NB4 (cell line): Measurements from ENCODE around the gene RABL6.

Experiments
- POLR2A ChIP-seq: IDR thresholded peaks from 2 replicates; pipeline ENCODE4 v1.6.1; 2011; ENCODE audit warnings: mild to moderate bottlenecking; ENCODE audit not compliant: insufficient read length; ENCODE audit errors: extremely low read depth
- TF ChIP-seq, protein P1 (sequence below): IDR thresholded peaks from one replicate; pipeline ENCODE4 v1.5.1; 2012; ENCODE audit warnings: low read depth, low read length

DNA sequence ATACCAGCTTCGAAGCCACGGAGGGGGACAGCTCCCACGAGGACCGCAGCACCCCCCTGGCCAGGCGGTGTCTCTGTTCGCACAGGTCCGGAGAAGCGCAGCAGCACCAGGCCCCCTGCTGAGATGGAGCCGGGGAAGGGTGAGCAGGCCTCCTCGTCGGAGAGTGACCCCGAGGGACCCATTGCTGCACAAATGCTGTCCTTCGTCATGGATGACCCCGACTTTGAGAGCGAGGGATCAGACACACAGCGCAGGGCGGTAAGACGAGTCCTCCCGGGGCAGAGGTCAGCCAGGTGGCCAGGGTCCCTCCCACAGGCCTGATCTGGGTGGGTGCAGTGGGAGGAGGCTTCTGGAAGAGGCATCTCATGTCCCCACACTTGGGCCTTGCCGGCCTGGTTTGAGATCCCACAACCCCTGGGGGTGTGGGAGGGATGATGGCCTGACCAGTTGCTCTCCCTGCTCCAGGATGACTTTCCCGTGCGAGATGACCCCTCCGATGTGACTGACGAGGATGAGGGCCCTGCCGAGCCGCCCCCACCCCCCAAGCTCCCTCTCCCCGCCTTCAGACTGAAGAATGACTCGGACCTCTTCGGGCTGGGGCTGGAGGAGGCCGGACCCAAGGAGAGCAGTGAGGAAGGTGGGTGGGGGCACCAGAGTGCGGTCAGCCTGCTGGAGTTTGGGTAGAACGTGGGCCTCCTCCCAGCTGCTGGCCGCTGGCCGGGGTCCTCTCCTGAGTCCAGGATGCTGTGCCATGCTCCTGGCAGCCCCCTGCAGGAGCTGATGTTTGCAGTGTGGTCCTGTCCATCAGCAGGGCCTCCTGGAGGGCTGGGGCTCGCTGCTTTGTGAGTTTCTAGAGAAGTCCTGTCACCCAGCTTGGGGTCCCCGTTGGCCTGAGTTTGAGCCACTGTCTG is 31.7 kb downstream of the RABL6 start:
- TF ChIP-seq, protein P1, sequence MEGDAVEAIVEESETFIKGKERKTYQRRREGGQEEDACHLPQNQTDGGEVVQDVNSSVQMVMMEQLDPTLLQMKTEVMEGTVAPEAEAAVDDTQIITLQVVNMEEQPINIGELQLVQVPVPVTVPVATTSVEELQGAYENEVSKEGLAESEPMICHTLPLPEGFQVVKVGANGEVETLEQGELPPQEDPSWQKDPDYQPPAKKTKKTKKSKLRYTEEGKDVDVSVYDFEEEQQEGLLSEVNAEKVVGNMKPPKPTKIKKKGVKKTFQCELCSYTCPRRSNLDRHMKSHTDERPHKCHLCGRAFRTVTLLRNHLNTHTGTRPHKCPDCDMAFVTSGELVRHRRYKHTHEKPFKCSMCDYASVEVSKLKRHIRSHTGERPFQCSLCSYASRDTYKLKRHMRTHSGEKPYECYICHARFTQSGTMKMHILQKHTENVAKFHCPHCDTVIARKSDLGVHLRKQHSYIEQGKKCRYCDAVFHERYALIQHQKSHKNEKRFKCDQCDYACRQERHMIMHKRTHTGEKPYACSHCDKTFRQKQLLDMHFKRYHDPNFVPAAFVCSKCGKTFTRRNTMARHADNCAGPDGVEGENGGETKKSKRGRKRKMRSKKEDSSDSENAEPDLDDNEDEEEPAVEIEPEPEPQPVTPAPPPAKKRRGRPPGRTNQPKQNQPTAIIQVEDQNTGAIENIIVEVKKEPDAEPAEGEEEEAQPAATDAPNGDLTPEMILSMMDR: no peak
- no peak for TF ChIP-seq POLR2A
